ENCODE data around the gene ADCY10.

ADCY10 gene

GRCh38 chr1:167924543-167925231 lies 10.8 kb upstream of the ADCY10 start:
- Histone ChIP-seq H3K4me3 (replicated peaks; ENCODE audit: insufficient read depth, low read length) (no peak overlapping the region), H3K27ac (replicated peaks) (no peak overlapping the region), H3K27me3 (ENCODE audit: insufficient read depth, poor library complexity, severe bottlenecking) (no peaks in the 10 kb centered on the region)
- no peak for DNase-seq (ENCODE audit: low read depth in 1 of 2, low spot score in 1 of 2)
- TF ChIP-seq SPI1 (IDR thresholded peaks at IDR 0.05; ENCODE audit: borderline replicate concordance, low read depth) (no peak), CTCF (IDR thresholded peaks at IDR 0.05; ENCODE audit: insufficient read depth, low read length) (no peak), GABPA (IDR thresholded peaks at IDR 0.05; ENCODE audit: low read depth) (no peak), POLR2AphosphoS5 (IDR thresholded peaks at IDR 0.05; ENCODE audit: low read depth) (no peak), REST (IDR thresholded peaks at IDR 0.05; ENCODE audit: insufficient replicate concordance, low read depth) (no peak)

- no peak overlapping the region for H3K4me3 ChIP-seq (replicated peaks; ENCODE audit: insufficient read depth, low read length)
These were observed 10.2 kb upstream of the ADCY10 start for GRCh38 chr1:167924102-167924501.

More at GRCh38 chr1:167924102-167924501, 10.2 kb upstream of the ADCY10 start:
- TF ChIP-seq SPI1 (IDR thresholded peaks at IDR 0.05; ENCODE audit: borderline replicate concordance, low read depth), result no peak
- no peak for TF ChIP-seq CTCF (IDR thresholded peaks at IDR 0.05; ENCODE audit: insufficient read depth, low read length)
- TF ChIP-seq POLR2AphosphoS5 (IDR thresholded peaks at IDR 0.05; ENCODE audit: low read depth), result no peak
- no peak for TF ChIP-seq REST (IDR thresholded peaks at IDR 0.05; ENCODE audit: insufficient replicate concordance, low read depth)
- TF ChIP-seq GABPA (IDR thresholded peaks at IDR 0.05; ENCODE audit: low read depth), result no peak
- no peak overlapping the region for H3K27ac ChIP-seq (replicated peaks)
- no peaks in the 10 kb centered on the region for H3K27me3 ChIP-seq (ENCODE audit: insufficient read depth, poor library complexity, severe bottlenecking)
- no peak for DNase-seq (ENCODE audit: low read depth in 1 of 2, low spot score in 1 of 2)

Measured in HL-60 (cell line).